SU-DHL-6 (cell line): ENCODE data around the gene CCDC86.

ENCODE experiments used
- H2AFZ ChIP-seq: fragments of 200-600 bp; sonication (generic); 2 replicates; pipeline ENCODE4 v1.6.1; 2014; ENCODE audit warnings: low read depth, mild to moderate bottlenecking, moderate library complexity, mixed read lengths, antibody characterized with exemption, low read length; ENCODE audit not compliant: severe bottlenecking
- H3F3A ChIP-seq: fragments of 200-600 bp; shearing (Covaris generic); 2 replicates; pipeline ENCODE4 v1.6.0; 2016; ENCODE audit warnings: antibody characterized with exemption, mild to moderate bottlenecking; ENCODE audit not compliant: insufficient read depth
- H3K27ac ChIP-seq: fragments of 200-600 bp; sonication (generic); 2 replicates; pipeline ENCODE4 v1.5.1; 2016; ENCODE audit warnings: low read depth, mild to moderate bottlenecking, low read length, moderate library complexity, mixed read lengths
- H3K27me3 ChIP-seq: fragments of 200-600 bp; sonication (generic), shearing (Covaris generic); 2 replicates; pipeline ENCODE4 v1.6.0; 2014; ENCODE audit warnings: mild to moderate bottlenecking, low read length
- H3K36me3 ChIP-seq: fragments of 200-600 bp; sonication (generic); 2 replicates; pipeline ENCODE4 v1.6.1; 2014; ENCODE audit warnings: mild to moderate bottlenecking, low read length, mixed read lengths
- H3K4me2 ChIP-seq: fragments of 300-600, 200-600 bp; shearing (Covaris generic), sonication (generic); 2 replicates; pipeline ENCODE4 v1.6.0; 2014; ENCODE audit warnings: low read length, low read depth, mild to moderate bottlenecking; ENCODE audit not compliant: poor library complexity, severe bottlenecking
- H3K4me3 ChIP-seq: fragments of 200-600 bp; sonication (generic); 2 replicates; pipeline ENCODE4 v1.5.1; 2014; ENCODE audit warnings: antibody characterized with exemption, low read length, mild to moderate bottlenecking, mixed read lengths; ENCODE audit not compliant: insufficient read depth, poor library complexity, severe bottlenecking
- H3K79me2 ChIP-seq: fragments of 200-600 bp; sonication (generic); 2 replicates; pipeline ENCODE4 v1.6.1; 2014; ENCODE audit warnings: mild to moderate bottlenecking, low read length, moderate library complexity; ENCODE audit not compliant: insufficient read depth
- H3K9ac ChIP-seq: fragments of 200-600 bp; sonication (generic); 2 replicates; pipeline ENCODE4 v1.7.0; 2014; ENCODE audit warnings: mild to moderate bottlenecking, low read length
- H3K9me2 ChIP-seq: fragments of 200-600 bp; sonication (generic); replicated peaks from 2 replicates; pipeline ENCODE4 v1.6.1; 2014; ENCODE audit warnings: low read length; ENCODE audit not compliant: insufficient read depth
- H3K9me3 ChIP-seq: fragments of 200-600 bp; sonication (generic); 2 replicates; pipeline ENCODE4 v1.6.1; 2014; ENCODE audit warnings: low read length, mixed read lengths; ENCODE audit not compliant: insufficient read depth
- H4K20me1 ChIP-seq: fragments of 200-600 bp; sonication (generic); 2 replicates; pipeline ENCODE4 v1.6.1; 2014; ENCODE audit warnings: low read depth, mild to moderate bottlenecking, antibody characterized with exemption, low read length, moderate library complexity, mixed read lengths
- EZH2phosphoT487 ChIP-seq: fragments of 200-600 bp; sonication (generic), shearing (Covaris generic); conservative IDR thresholded peaks from 2 replicates; pipeline ENCODE4 v1.6.1; 2018; ENCODE audit warnings: mild to moderate bottlenecking, antibody characterized with exemption, low read length, moderate library complexity, mixed read lengths
- TF ChIP-seq, protein P1 (sequence below): fragments of 200-600 bp; sonication (generic); IDR thresholded peaks from one replicate; pipeline ENCODE4 v1.5.1; 2017; ENCODE audit warnings: antibody characterized with exemption, mild to moderate bottlenecking, low read length, moderate library complexity; ENCODE audit not compliant: insufficient read depth, poor library complexity, severe bottlenecking

Gene CCDC86

GRCh38 chr11:60867871-60868681 is 26.2 kb downstream of the CCDC86 start:
- no peak overlapping the region for H3K4me2 ChIP-seq
- TF ChIP-seq, protein P1, sequence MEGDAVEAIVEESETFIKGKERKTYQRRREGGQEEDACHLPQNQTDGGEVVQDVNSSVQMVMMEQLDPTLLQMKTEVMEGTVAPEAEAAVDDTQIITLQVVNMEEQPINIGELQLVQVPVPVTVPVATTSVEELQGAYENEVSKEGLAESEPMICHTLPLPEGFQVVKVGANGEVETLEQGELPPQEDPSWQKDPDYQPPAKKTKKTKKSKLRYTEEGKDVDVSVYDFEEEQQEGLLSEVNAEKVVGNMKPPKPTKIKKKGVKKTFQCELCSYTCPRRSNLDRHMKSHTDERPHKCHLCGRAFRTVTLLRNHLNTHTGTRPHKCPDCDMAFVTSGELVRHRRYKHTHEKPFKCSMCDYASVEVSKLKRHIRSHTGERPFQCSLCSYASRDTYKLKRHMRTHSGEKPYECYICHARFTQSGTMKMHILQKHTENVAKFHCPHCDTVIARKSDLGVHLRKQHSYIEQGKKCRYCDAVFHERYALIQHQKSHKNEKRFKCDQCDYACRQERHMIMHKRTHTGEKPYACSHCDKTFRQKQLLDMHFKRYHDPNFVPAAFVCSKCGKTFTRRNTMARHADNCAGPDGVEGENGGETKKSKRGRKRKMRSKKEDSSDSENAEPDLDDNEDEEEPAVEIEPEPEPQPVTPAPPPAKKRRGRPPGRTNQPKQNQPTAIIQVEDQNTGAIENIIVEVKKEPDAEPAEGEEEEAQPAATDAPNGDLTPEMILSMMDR: no peak
- TF ChIP-seq EZH2phosphoT487: no peak
- H3K9ac ChIP-seq: no peak overlapping the region
- no peaks in the 10 kb centered on the region for H4K20me1 ChIP-seq
- no peak overlapping the region for H2AFZ ChIP-seq
- no peak overlapping the region for H3K27ac ChIP-seq
- H3K27me3 ChIP-seq: no peaks in the 10 kb centered on the region
- H3F3A ChIP-seq: no peaks in the 10 kb centered on the region
- no peaks in the 10 kb centered on the region for H3K9me2 ChIP-seq
- H3K4me3 ChIP-seq: no peak overlapping the region
- no peaks in the 10 kb centered on the region for H3K79me2 ChIP-seq
- H3K36me3 ChIP-seq: no peaks in the 10 kb centered on the region
- no peaks in the 10 kb centered on the region for H3K9me3 ChIP-seq

DNA sequence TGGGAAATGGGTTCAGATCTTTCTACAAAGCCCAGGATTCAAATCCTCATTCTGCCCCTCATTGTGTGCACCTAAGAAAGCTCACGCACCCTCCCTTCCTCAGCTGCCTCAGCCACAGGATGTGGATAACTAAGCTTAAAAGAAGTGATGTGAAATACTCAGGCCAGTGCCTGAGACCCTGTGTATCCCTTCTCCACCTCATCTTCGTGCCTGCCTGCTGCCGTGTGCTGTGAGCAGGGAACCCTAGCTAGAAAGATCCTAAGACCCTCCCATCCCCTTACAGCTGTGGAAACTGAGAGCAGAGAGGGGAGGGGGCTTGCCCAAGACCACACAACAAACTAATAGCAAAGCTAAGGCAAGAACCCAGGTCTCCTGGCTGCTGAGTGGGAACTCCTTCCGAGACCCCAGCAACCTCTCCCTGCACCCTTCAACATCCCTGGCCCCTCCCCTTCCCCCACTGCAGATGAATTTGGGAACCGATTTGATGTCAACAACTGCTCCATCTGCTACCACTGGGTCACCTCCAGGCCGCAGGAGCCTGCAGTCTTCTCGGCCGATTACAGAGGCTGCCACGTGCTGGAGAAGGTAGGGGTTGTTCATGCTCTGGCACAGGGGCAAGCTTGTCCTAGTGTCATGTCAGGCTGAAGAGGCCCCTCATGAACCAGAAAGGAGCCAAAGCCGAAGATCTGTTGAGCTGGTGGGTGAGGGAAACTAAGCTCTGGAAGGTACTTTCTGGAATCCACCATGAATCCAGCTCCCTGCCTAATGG is 27.0 kb downstream of the CCDC86 start:
- H3K9ac ChIP-seq: no peak overlapping the region
- H3K27ac ChIP-seq: no peak overlapping the region
- H3K4me3 ChIP-seq: no peak overlapping the region
- H3K9me2 ChIP-seq: no peaks in the 10 kb centered on the region
- no peaks in the 10 kb centered on the region for H3K27me3 ChIP-seq
- H3K4me2 ChIP-seq: no peak overlapping the region
- H3F3A ChIP-seq: no peaks in the 10 kb centered on the region
- H3K36me3 ChIP-seq: no peaks in the 10 kb centered on the region
- H4K20me1 ChIP-seq: no peaks in the 10 kb centered on the region
- no peak overlapping the region for H2AFZ ChIP-seq
- H3K9me3 ChIP-seq: no peaks in the 10 kb centered on the region
- H3K79me2 ChIP-seq: no peaks in the 10 kb centered on the region
- TF ChIP-seq EZH2phosphoT487: no peak
- TF ChIP-seq, protein P1: no peak

DNA sequence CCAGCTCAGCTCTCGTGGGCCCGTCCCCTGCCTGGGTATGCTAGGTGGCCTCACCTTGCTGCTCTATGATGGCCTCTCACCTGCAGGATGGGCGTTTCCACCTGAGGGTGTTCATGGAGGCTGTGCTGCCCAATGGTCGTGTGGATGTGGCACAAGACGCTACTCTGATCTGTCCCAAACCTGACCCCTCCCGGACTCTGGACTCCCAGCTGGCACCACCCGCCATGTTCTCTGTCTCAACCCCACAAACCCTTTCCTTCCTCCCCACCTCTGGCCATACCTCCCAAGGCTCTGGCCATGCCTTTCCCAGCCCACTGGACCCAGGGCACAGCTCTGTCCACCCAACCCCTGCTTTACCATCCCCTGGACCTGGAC is 27.5 kb downstream of the CCDC86 start:
- Histone ChIP-seq H4K20me1 (no peaks in the 10 kb centered on the region), H3K9me3 (no peaks in the 10 kb centered on the region), H3K4me2 (no peak overlapping the region), H3K79me2 (no peaks in the 10 kb centered on the region), H3K27ac (no peak overlapping the region), H3K9ac (no peak overlapping the region), H3K36me3 (no peaks in the 10 kb centered on the region), H3K4me3 (no peak overlapping the region), H3K27me3 (no peaks in the 10 kb centered on the region), H3F3A (no peaks in the 10 kb centered on the region), H2AFZ (no peak overlapping the region), H3K9me2 (no peaks in the 10 kb centered on the region)
- TF ChIP-seq, protein P1: no peak
- no peak for TF ChIP-seq EZH2phosphoT487
